Transverse colon (tissue), 4 donors: ENCODE results near the gene ZBTB20. TPM values are rescaled to one million over a fixed set of nuclear protein-coding genes. Genes with fewer than 3 reads are reported as not detected.

Experiments
- DNase-seq: peaks from one replicate; pipeline ENCODE4 v3.0.0-alpha.2; 2019
- H3K27ac ChIP-seq, 4 donors: fragments of 200-600 bp; sonication (generic); 2 replicates each; pipeline ENCODE4 v1.5.1; 2016 to 2018; ENCODE audit warnings: inconsistent platforms in 4 of 4
- H3K27me3 ChIP-seq: fragments of 200-600 bp; sonication (generic); 2 replicates; pipeline ENCODE4 v1.5.1; 2017; ENCODE audit warnings: inconsistent platforms
- H3K36me3 ChIP-seq, 4 donors: fragments of 200-600 bp; sonication (generic); 2 replicates each; pipeline ENCODE4 v1.5.1; 2017 to 2019; ENCODE audit warnings: inconsistent platforms in 4 of 4
- H3K4me1 ChIP-seq, 4 donors: fragments of 200-600 bp; sonication (generic); 2 replicates each; pipeline ENCODE4 v1.5.1; 2017 to 2020; ENCODE audit warnings: inconsistent platforms in 4 of 4
- H3K4me3 ChIP-seq, 4 donors: fragments of 200-600 bp; sonication (generic); 1 replicate in 1 of 4; 2 replicates in 3 of 4; pipeline versions ENCODE4 v1.5.1 to v1.6.1; 2017 to 2019; ENCODE audit warnings: inconsistent platforms in 4 of 4
- H3K9me3 ChIP-seq, 2 donors: fragments of 200-600 bp; sonication (generic); 2 replicates each; pipeline ENCODE4 v1.5.1; 2017 to 2019; ENCODE audit warnings: inconsistent platforms in 2 of 2
- CTCF ChIP-seq, 5 experiments: fragments of 200-600 bp in 3 of 5; fragments of 450-650 bp in 2 of 5; sonication (generic) in 3 of 5; IDR thresholded peaks; 1 replicate in 2 of 5; 2 replicates in 3 of 5; pipeline ENCODE4 v1.5.1; 2016 to 2017; ENCODE audit warnings: antibody characterized with exemption in 5 of 5, inconsistent platforms in 3 of 5, mild to moderate bottlenecking in 2 of 5, moderate library complexity in 1 of 5
- EP300 ChIP-seq: sonication (generic); formaldehyde crosslinking; IDR thresholded peaks from one replicate; pipeline ENCODE4 v1.6.1; 2017; ENCODE audit warnings: antibody characterized with exemption, low read depth
- POLR2A ChIP-seq: fragments of 450-650 bp; IDR thresholded peaks from one replicate; pipeline ENCODE4 v1.6.1; 2016; ENCODE audit warnings: antibody characterized with exemption, mild to moderate bottlenecking, moderate library complexity
- POLR2AphosphoS5 ChIP-seq, 3 donors: sonication (generic); formaldehyde crosslinking; IDR thresholded peaks; one replicate each; pipeline ENCODE4 v1.6.1; 2016; ENCODE audit warnings: antibody characterized with exemption in 3 of 3
- WGBS, 2 donors: methylation state at CpG; one replicate each; pipeline ENCODE4 v1.1.5; 2018; ENCODE audit warnings: low coverage in 1 of 2; 5-methylcytosine and 5-hydroxymethylcytosine counted together
- in situ Hi-C, 4 donors: fragments of 200-750 bp; cut with MboI; loops; one replicate each; pipeline versions ENCODE4 v1.15.0 to v1.15.1; 2017; ENCODE audit warnings: low sequenced_read_pairs in 3 of 4, low pct_ligation_motif_present in 1 of 4, low pct_unique_long_range_greater_than_20kb in 1 of 4
- intact Hi-C: fragments of 100-400 bp; cut with DNase I; formaldehyde crosslinking; loops from one replicate; pipeline ENCODE4 v1.15.1; 2023; ENCODE audit warnings: low total_unique reads
- total RNA-seq, 4 donors: library from RNA; depleted of rRNA; stranded (reverse); fragments of >200 nt; gene quantifications; one replicate each; pipeline ENCODE4 v1.1.0, GENCODE V29; 2016

Gene ZBTB20
- total RNA-seq, 4 donors from 2014 or later = 44.6 to 50.5 (median 46.4) TPM

- no peak for TF ChIP-seq POLR2A
- TF ChIP-seq CTCF (IDR thresholded peaks at IDR 0.05) = no peak
- no peak for TF ChIP-seq EP300
- no peak for TF ChIP-seq POLR2AphosphoS5 (IDR thresholded peaks at IDR 0.05)
- DNase-seq = no peak
- H3K9me3 ChIP-seq = no peaks in the 10 kb centered on the region
- intact Hi-C loops = no loop called here
- no peak overlapping the region for H3K27ac ChIP-seq
- H3K27me3 ChIP-seq = no peaks in the 10 kb centered on the region
- no peaks in the 10 kb centered on the region for H3K36me3 ChIP-seq
- in situ Hi-C loops = no loop called here
- 42 to 60% methylated on average over 2 of the region's 2 CpGs for WGBS, 2 donors
- peaks cover 0 to 38% (median 13%) of the 10 kb centered on the region in 4 donors for H3K4me1 ChIP-seq
- no peak overlapping the region for H3K4me3 ChIP-seq
These were observed 432.9 kb downstream of the ZBTB20 start for GRCh38 chr3:114714237-114714636.

- intact Hi-C loops (no loop called here), in situ Hi-C loops (no loop called here)
- no peak for DNase-seq
- H3K4me3 ChIP-seq = no peak overlapping the region
- H3K27ac ChIP-seq = no peak overlapping the region
- peaks cover 0 to 25% (median 7%) of the 10 kb centered on the region in 4 donors for H3K4me1 ChIP-seq
- TF ChIP-seq CTCF (IDR thresholded peaks at IDR 0.05) = no peak
- no peak for TF ChIP-seq POLR2AphosphoS5 (IDR thresholded peaks at IDR 0.05)
- no peak for TF ChIP-seq EP300
- TF ChIP-seq POLR2A = no peak
- WGBS, 2 donors = 83 to 95% methylated on average over 8 to 9 of the region's 9 CpGs
- no peaks in the 10 kb centered on the region for H3K9me3 ChIP-seq
- H3K36me3 ChIP-seq = no peaks in the 10 kb centered on the region
- no peaks in the 10 kb centered on the region for H3K27me3 ChIP-seq
These were observed 434.2 kb downstream of the ZBTB20 start for GRCh38 chr3:114712728-114713492.

GRCh38 chr3:114711321-114711886 lies 435.7 kb downstream of the ZBTB20 start:
- in situ Hi-C loops (no loop called here), intact Hi-C loops (no loop called here)
- no peak for DNase-seq
- Histone ChIP-seq H3K36me3 (no peaks in the 10 kb centered on the region), H3K27me3 (no peaks in the 10 kb centered on the region), H3K27ac (no peak overlapping the region), H3K4me3 (no peak overlapping the region), H3K9me3 (no peaks in the 10 kb centered on the region), H3K4me1 (peaks cover 0 to 29% (median 7%) of the 10 kb centered on the region in 4 donors)
- WGBS, 2 donors = 29 to 55% methylated on average over 2 of the region's 2 CpGs
- TF ChIP-seq CTCF (IDR thresholded peaks at IDR 0.05) (no peak), POLR2A (no peak), POLR2AphosphoS5 (IDR thresholded peaks at IDR 0.05) (no peak), EP300 (no peak)

GRCh38 chr3:114709102-114709501 lies 438.0 kb downstream of the ZBTB20 start:
- TF ChIP-seq POLR2A (no peak), CTCF (IDR thresholded peaks at IDR 0.05) (no peak), EP300 (no peak), POLR2AphosphoS5 (IDR thresholded peaks at IDR 0.05) (no peak)
- Histone ChIP-seq H3K36me3 (no peaks in the 10 kb centered on the region), H3K4me3 (no peak overlapping the region), H3K27me3 (no peaks in the 10 kb centered on the region), H3K27ac (no peak overlapping the region), H3K9me3 (no peaks in the 10 kb centered on the region), H3K4me1 (peaks cover 0 to 18% (median under 1%) of the 10 kb centered on the region in 4 donors)
- in situ Hi-C loops (no loop called here), intact Hi-C loops (no loop called here)
- no peak for DNase-seq
- 92 to 100% methylated on average over 1 of the region's 1 CpG for WGBS, 2 donors
